ENCODE results near the gene USP7. TPM values are rescaled to one million over a fixed set of nuclear protein-coding genes. Genes with fewer than 3 reads are reported as not detected.

The USP7 gene
- total RNA-seq, 2 experiments from 2014 or later = 259 to 268 TPM

GRCh38 chr16:9012330-9012729 is 48.6 kb upstream of the USP7 start:
- Mint-ChIP-seq H3K4me3 (no peak overlapping the region), H3K36me3 (ENCODE audit: low read depth) (peaks cover 5% of the 10 kb centered on the region), H3K27ac (no peak overlapping the region), H3K4me1 (ENCODE audit: low read depth) (peaks cover 4% of the 10 kb centered on the region), H3K9me3 (peaks cover 3% of the 10 kb centered on the region), H3K27me3 (peaks cover 19% of the 10 kb centered on the region)
- H3K27ac ChIP-seq (ENCODE audit: low read depth in 1 of 2, low read length in 2 of 2) = no peak overlapping the region
- POLR2A ChIA-PET = no interaction called here
- peaks cover 12% of the 10 kb centered on the region for H3K4me1 ChIP-seq (ENCODE audit: insufficient read depth, low read length)
- ATAC-seq (ENCODE audit: poor library complexity) (no peak), DNase-seq (no peak)
- peaks cover 4 to 8% of the 10 kb centered on the region in 2 experiments for H3K27me3 ChIP-seq (ENCODE audit: control insufficient read depth in 1 of 2, insufficient read depth in 2 of 2, low read length in 2 of 2)
- intact Hi-C loops (cut with DNase I, micrococcal nuclease) = no loop called here
- CTCF ChIA-PET = no interaction called here
- TF ChIP-seq, protein P1, sequence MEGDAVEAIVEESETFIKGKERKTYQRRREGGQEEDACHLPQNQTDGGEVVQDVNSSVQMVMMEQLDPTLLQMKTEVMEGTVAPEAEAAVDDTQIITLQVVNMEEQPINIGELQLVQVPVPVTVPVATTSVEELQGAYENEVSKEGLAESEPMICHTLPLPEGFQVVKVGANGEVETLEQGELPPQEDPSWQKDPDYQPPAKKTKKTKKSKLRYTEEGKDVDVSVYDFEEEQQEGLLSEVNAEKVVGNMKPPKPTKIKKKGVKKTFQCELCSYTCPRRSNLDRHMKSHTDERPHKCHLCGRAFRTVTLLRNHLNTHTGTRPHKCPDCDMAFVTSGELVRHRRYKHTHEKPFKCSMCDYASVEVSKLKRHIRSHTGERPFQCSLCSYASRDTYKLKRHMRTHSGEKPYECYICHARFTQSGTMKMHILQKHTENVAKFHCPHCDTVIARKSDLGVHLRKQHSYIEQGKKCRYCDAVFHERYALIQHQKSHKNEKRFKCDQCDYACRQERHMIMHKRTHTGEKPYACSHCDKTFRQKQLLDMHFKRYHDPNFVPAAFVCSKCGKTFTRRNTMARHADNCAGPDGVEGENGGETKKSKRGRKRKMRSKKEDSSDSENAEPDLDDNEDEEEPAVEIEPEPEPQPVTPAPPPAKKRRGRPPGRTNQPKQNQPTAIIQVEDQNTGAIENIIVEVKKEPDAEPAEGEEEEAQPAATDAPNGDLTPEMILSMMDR (IDR thresholded peaks at IDR 0.05) = no peak
- H3K36me3 ChIP-seq (ENCODE audit: insufficient read depth, low read length) = no peaks in the 10 kb centered on the region
- H3K9me3 ChIP-seq (ENCODE audit: control insufficient read depth in 1 of 2, insufficient read depth in 1 of 2, low read length in 2 of 2) = peaks cover 8 to 29% of the 10 kb centered on the region in 2 experiments
- H3K4me3 ChIP-seq (ENCODE audit: low read length) = no peak overlapping the region

GRCh38 chr16:9008601-9009260 is 45.0 kb upstream of the USP7 start:
- Mint-ChIP-seq H3K4me1 (ENCODE audit: low read depth) (peaks cover 4% of the 10 kb centered on the region), H3K9me3 (no peaks in the 10 kb centered on the region), H3K36me3 (ENCODE audit: low read depth) (no peaks in the 10 kb centered on the region), H3K27me3 (peaks cover 12% of the 10 kb centered on the region), H3K4me3 (no peak overlapping the region), H3K27ac (no peak overlapping the region)
- TF ChIP-seq, protein P1 (IDR thresholded peaks at IDR 0.05) = peak; percentile 71
- ChIA-PET POLR2A (interaction anchor here (0.6 to 1.7 kb wide), 5 partner anchors 75 to 84 kb away, joined by 3 to 9 read pairs (median 3); partner anchors contain the start of gene HAPSTR1), CTCF (interaction anchor here (0.7 to 1.8 kb wide), 15 partner anchors 38 to 442 kb away, joined by 3 to 15 read pairs (median 3); no protein-coding TSS in a partner anchor)
- Histone ChIP-seq H3K4me1 (ENCODE audit: insufficient read depth, low read length) (peaks cover 12% of the 10 kb centered on the region), H3K9me3 (ENCODE audit: control insufficient read depth in 1 of 2, insufficient read depth in 1 of 2, low read length in 2 of 2) (peaks cover 0 to 10% of the 10 kb centered on the region in 2 experiments), H3K27me3 (ENCODE audit: control insufficient read depth in 1 of 2, insufficient read depth in 2 of 2, low read length in 2 of 2) (peaks cover 7% of the 10 kb centered on the region in 2 experiments), H3K27ac (ENCODE audit: low read depth in 1 of 2, low read length in 2 of 2) (no peak overlapping the region), H3K36me3 (ENCODE audit: insufficient read depth, low read length) (no peaks in the 10 kb centered on the region), H3K4me3 (ENCODE audit: low read length) (peak overlapping the region; percentile 20)
- peak; percentile 47 to 79 (median 60) for DNase-seq
- intact Hi-C loops (cut with DNase I, micrococcal nuclease) = loop anchor here (1.0 to 5.0 kb wide), 9 partner anchors 46 to 442 kb away; partner anchors contain the start of gene USP7 (in 1 of the 2)
- ATAC-seq (ENCODE audit: poor library complexity) = peak; percentile 79

- CTCF ChIA-PET = no interaction called here
- Histone ChIP-seq H3K36me3 (ENCODE audit: insufficient read depth, low read length) (no peaks in the 10 kb centered on the region), H3K27me3 (ENCODE audit: control insufficient read depth in 1 of 2, insufficient read depth in 2 of 2, low read length in 2 of 2) (peaks cover under 1 to 4% of the 10 kb centered on the region in 2 experiments), H3K4me1 (ENCODE audit: insufficient read depth, low read length) (peaks cover 9% of the 10 kb centered on the region), H3K27ac (ENCODE audit: low read depth in 1 of 2, low read length in 2 of 2) (no peak overlapping the region), H3K4me3 (ENCODE audit: low read length) (no peak overlapping the region), H3K9me3 (ENCODE audit: control insufficient read depth in 1 of 2, insufficient read depth in 1 of 2, low read length in 2 of 2) (no peaks in the 10 kb centered on the region)
- H3K36me3 Mint-ChIP-seq (ENCODE audit: low read depth) = no peaks in the 10 kb centered on the region
- TF ChIP-seq, protein P1 (IDR thresholded peaks at IDR 0.05) = no peak
- H3K4me3 Mint-ChIP-seq = no peak overlapping the region
- H3K4me1 Mint-ChIP-seq (ENCODE audit: low read depth) = peaks cover 4% of the 10 kb centered on the region
- H3K27me3 Mint-ChIP-seq = peaks cover 12% of the 10 kb centered on the region
- intact Hi-C loops (cut with DNase I, micrococcal nuclease) = loop anchor here (5.0 kb wide), 4 partner anchors 45 to 130 kb away; partner anchors contain the start of gene USP7 (in 1 of the 2)
- DNase-seq = no peak
- no peaks in the 10 kb centered on the region for H3K9me3 Mint-ChIP-seq
- H3K27ac Mint-ChIP-seq = no peak overlapping the region
- no peak for ATAC-seq (ENCODE audit: poor library complexity)
- POLR2A ChIA-PET = no interaction called here
Observed at GRCh38 chr16:9007177-9007794, 43.6 kb upstream of the USP7 start.

All from CD4-positive, alpha-beta T cell (primary cell).